ENCODE results near the gene KATNIP.

KATNIP gene

GRCh38 chr16:27544671-27545070 lies 5.3 kb upstream of the KATNIP start:
- H3K4me3 ChIP-seq (ENCODE audit: control insufficient read depth, low read depth, low read length), result no peak overlapping the region
- no peak for DNase-seq (ENCODE audit: low read depth)
- TF ChIP-seq CTCF (conservative IDR thresholded peaks at IDR 0.05; ENCODE audit: control insufficient read depth, insufficient read depth, low read depth, low read length), result no peak

GRCh38 chr16:27547134-27547533 lies 2.8 kb upstream of the KATNIP start:
- no peak overlapping the region for H3K4me3 ChIP-seq (ENCODE audit: control insufficient read depth, low read depth, low read length)
- peak; percentile 87 for DNase-seq (ENCODE audit: low read depth)
- TF ChIP-seq CTCF (conservative IDR thresholded peaks at IDR 0.05; ENCODE audit: control insufficient read depth, insufficient read depth, low read depth, low read length), result no peak

DNA sequence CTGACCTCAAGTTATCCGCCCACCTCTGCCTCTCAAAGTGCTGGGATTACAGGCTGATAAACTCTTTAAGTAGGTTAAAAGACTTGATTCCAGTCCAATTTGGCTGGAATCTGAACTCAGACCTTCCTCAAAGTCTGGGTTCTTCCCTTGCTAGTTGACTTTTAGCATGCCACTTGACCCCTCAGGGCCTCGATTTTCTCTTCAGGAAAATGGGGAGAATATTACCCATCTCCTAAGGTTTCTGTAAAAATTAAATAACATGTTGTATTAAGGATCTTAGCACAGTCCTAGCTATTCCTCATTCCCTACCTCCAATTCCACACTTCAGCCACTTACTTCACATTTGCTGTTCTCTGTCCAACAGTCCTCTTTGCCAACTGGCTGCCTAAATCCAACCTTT lies 2.1 kb upstream of the KATNIP start:
- TF ChIP-seq CTCF (conservative IDR thresholded peaks at IDR 0.05; ENCODE audit: control insufficient read depth, insufficient read depth, low read depth, low read length), result no peak
- no peak for DNase-seq (ENCODE audit: low read depth)
- H3K4me3 ChIP-seq (ENCODE audit: control insufficient read depth, low read depth, low read length), result no peak overlapping the region

DNA sequence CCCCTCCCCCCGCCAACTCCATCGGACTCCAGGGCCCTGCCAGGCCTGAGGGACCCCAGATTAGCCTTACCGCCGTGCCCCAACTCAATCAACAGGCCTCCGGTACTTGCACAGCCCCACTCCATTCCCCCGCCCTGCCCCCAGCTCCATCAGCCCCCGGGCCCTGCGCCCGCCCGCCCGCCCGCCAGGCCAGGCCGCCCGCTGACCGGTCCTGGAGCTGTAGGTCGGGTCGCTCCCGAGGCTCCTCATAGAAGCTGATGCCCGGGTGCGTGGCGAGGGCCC lies 539 bp upstream of the KATNIP start:
- no peak for TF ChIP-seq CTCF (conservative IDR thresholded peaks at IDR 0.05; ENCODE audit: control insufficient read depth, insufficient read depth, low read depth, low read length)
- no peak for DNase-seq (ENCODE audit: low read depth)
- peak overlapping the region; percentile 80 for H3K4me3 ChIP-seq (ENCODE audit: control insufficient read depth, low read depth, low read length)

- no peak for TF ChIP-seq CTCF (conservative IDR thresholded peaks at IDR 0.05; ENCODE audit: control insufficient read depth, insufficient read depth, low read depth, low read length)
- no peak for DNase-seq (ENCODE audit: low read depth)
Measured at GRCh38 chr16:27550582-27550920, 607 bp downstream of the KATNIP start.

GRCh38 chr16:27551036-27551435 lies 1.1 kb downstream of the KATNIP start:
- H3K4me3 ChIP-seq (ENCODE audit: control insufficient read depth, low read depth, low read length), result no peak overlapping the region
- DNase-seq (ENCODE audit: low read depth), result no peak
- no peak for TF ChIP-seq CTCF (conservative IDR thresholded peaks at IDR 0.05; ENCODE audit: control insufficient read depth, insufficient read depth, low read depth, low read length)

More at GRCh38 chr16:27550582-27550920, 607 bp downstream of the KATNIP start:
- H3K4me3 ChIP-seq (ENCODE audit: control insufficient read depth, low read depth, low read length), result peak overlapping the region; percentile 86

DNA sequence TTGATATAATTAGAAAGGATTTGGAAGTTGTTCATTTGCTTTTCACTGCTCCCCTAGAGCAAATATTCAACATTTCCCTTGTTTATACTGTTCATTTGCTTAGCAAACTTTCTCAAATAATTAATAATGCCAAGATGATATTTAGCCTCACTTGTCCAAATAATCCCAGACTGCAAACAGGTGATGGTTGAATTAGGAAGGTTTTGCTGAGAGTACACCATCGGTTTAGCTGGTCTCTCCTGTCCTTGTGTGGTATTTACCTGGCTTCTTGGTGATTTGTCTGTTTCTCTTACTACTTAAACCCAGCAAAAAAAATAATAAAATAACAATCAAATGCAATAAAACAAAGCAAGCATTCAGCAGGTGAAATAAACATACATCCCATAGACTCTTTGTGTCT lies 6.5 kb downstream of the KATNIP start:
- DNase-seq (ENCODE audit: low read depth), result no peak
- no peak for TF ChIP-seq CTCF (conservative IDR thresholded peaks at IDR 0.05; ENCODE audit: control insufficient read depth, insufficient read depth, low read depth, low read length)

More for the DNA sequence above, 6.5 kb downstream of the KATNIP start:
- H3K4me3 ChIP-seq (ENCODE audit: control insufficient read depth, low read depth, low read length), result no peak overlapping the region

All from fibroblast of mammary gland (primary cell).